GM12878 (cell line): ENCODE data around the gene DCAF6. TPM values are rescaled to one million over a fixed set of nuclear protein-coding genes. Genes with fewer than 3 reads are reported as not detected.

Experiments
- ATAC-seq: fragments of 200-7000 bp; cut with Tn5 transposase; 3 replicates; pipeline ENCODE4 v1.9.1; 2020; ENCODE audit warnings: mild to moderate bottlenecking, moderate library complexity
- BruUV-seq: library from RNA; stranded (reverse); fragments of 400-500 nt; replicated peaks from 2 replicates; lab custom pipeline; 2021; lab: Mats Ljungman, UMichigan
- CTCF ChIA-PET: fragments of 300-600 bp; sonication (Branson Sonifier 250); formaldehyde crosslinking; extraction: SDS; loops from one replicate; lab custom pipeline; 2021; ENCODE audit warnings: inconsistent platforms; lab: Yijun Ruan, JAX
- POLR2A ChIA-PET: fragments of 350-600 bp; formaldehyde crosslinking; extraction: SDS; loops from one replicate; lab custom pipeline; 2021; ENCODE audit warnings: inconsistent platforms; lab: Charles Lee
- RAD21 ChIA-PET: fragments of 300-600 bp; sonication (Branson Sonifier 250); formaldehyde crosslinking; loops from one replicate; lab custom pipeline; 2023; ENCODE audit warnings: antibody characterized with exemption; ENCODE audit not compliant: unreplicated experiment; lab: Charles Lee
- SMC1A ChIA-PET: fragments of 300-600 bp; sonication (Branson Sonifier 250); formaldehyde crosslinking; loops from one replicate; lab custom pipeline; 2023; ENCODE audit not compliant: unreplicated experiment, uncharacterized antibody; lab: Charles Lee
- DNase-seq: peaks from one replicate; pipeline ENCODE4 v3.0.0-alpha.2; 2011; ENCODE audit warnings: low read depth, low spot score
- FAIRE-seq: peaks from 3 replicates; lab custom pipeline; 2011; peaks lifted over from hg19 to GRCh38; lab: Jason Lieb, UNC
- H2AFZ ChIP-seq: 2 replicates; pipeline ENCODE4 v1.6.0; 2011; ENCODE audit warnings: low read depth, low read length, control low read depth; ENCODE audit not compliant: control insufficient read depth
- H3K27ac ChIP-seq: 2 replicates; pipeline ENCODE4 v1.5.1; 2011; ENCODE audit warnings: control low read depth; ENCODE audit not compliant: control insufficient read depth, insufficient read depth
- H3K27me3 ChIP-seq, 2 experiments: replicated peaks in 1 of 2; 2 replicates each; pipeline versions ENCODE4 v1.6.0 to v1.6.1; 2011; ENCODE audit warnings: low read length in 1 of 2; ENCODE audit not compliant: control insufficient read depth in 2 of 2, insufficient read depth in 2 of 2
- H3K36me3 ChIP-seq, 2 experiments: 2 replicates each; pipeline ENCODE4 v1.5.1; 2011; ENCODE audit warnings: low read length in 1 of 2; ENCODE audit not compliant: control insufficient read depth in 2 of 2, insufficient read depth in 2 of 2
- H3K4me1 ChIP-seq: 2 replicates; pipeline ENCODE4 v1.6.1; 2011; ENCODE audit warnings: mild to moderate bottlenecking, low read length, moderate library complexity, mixed read lengths; ENCODE audit not compliant: control insufficient read depth, insufficient read depth
- H3K4me2 ChIP-seq: 2 replicates; pipeline ENCODE4 v1.6.0; 2011; ENCODE audit warnings: control low read depth; ENCODE audit not compliant: control insufficient read depth, insufficient read depth
- H3K4me3 ChIP-seq: fragments of 200-600 bp; sonication (generic); 2 replicates; pipeline ENCODE4 v1.5.1; 2016
- H3K79me2 ChIP-seq: 2 replicates; pipeline ENCODE4 v1.6.0; 2011; ENCODE audit warnings: low read length; ENCODE audit not compliant: control insufficient read depth, insufficient read depth
- H3K9ac ChIP-seq: 2 replicates; pipeline ENCODE4 v1.8.0; 2011; ENCODE audit warnings: low read length, control low read depth, mixed read lengths; ENCODE audit not compliant: control insufficient read depth, insufficient read depth
- H3K9me3 ChIP-seq: replicated peaks from 3 replicates; pipeline ENCODE4 v1.5.1; 2011; ENCODE audit warnings: mild to moderate bottlenecking, low read length; ENCODE audit not compliant: control insufficient read depth, insufficient read depth
- H4K20me1 ChIP-seq: 2 replicates; pipeline ENCODE4 v1.6.0; 2011; ENCODE audit not compliant: control insufficient read depth, insufficient read depth
- CBX5 ChIP-seq: sonication (generic); IDR thresholded peaks from 2 replicates; pipeline ENCODE4 v1.6.1; 2016; ENCODE audit warnings: low read depth, moderate library complexity, mild to moderate bottlenecking, inconsistent platforms
- ETV6 ChIP-seq, 2 experiments: fragments of 450-650 bp in 1 of 2; IDR thresholded peaks in 1 of 2; conservative IDR thresholded peaks in 1 of 2; 2 replicates each; pipeline ENCODE4 v1.6.1; 2014; ENCODE audit warnings: antibody characterized with exemption in 1 of 2, borderline replicate concordance in 1 of 2, low read depth in 1 of 2, mild to moderate bottlenecking in 1 of 2, moderate library complexity in 1 of 2
- FOXM1 ChIP-seq: IDR thresholded peaks from 2 replicates; pipeline ENCODE4 v1.6.1; 2012; ENCODE audit warnings: low read depth, mild to moderate bottlenecking, inconsistent platforms, low read length, moderate library complexity
- HCFC1 ChIP-seq: fragments of 150-350 bp; IDR thresholded peaks from 2 replicates; pipeline ENCODE4 v1.6.1; 2014; ENCODE audit warnings: low read length
- HDAC2 ChIP-seq: fragments of 200-600 bp; sonication (generic); IDR thresholded peaks from 2 replicates; pipeline ENCODE4 v1.6.1; 2017
- IKZF2 ChIP-seq, 2 experiments: fragments of 450-650 bp; IDR thresholded peaks; 2 replicates each; pipeline ENCODE4 v1.6.1; 2017; ENCODE audit warnings: mild to moderate bottlenecking in 2 of 2, moderate library complexity in 2 of 2
- MYC ChIP-seq: IDR thresholded peaks from 2 replicates; pipeline ENCODE4 v1.6.1; 2011; ENCODE audit warnings: mild to moderate bottlenecking, low read length, moderate library complexity, inconsistent platforms; ENCODE audit not compliant: insufficient read depth, insufficient replicate concordance, insufficient read length, severe bottlenecking
- NFYA ChIP-seq: IDR thresholded peaks from 2 replicates; pipeline ENCODE4 v1.6.1; 2011; ENCODE audit warnings: low read depth, mild to moderate bottlenecking, low read length, improper control_type of control experiment, borderline replicate concordance
- NR2C2 ChIP-seq: IDR thresholded peaks from 2 replicates; pipeline ENCODE4 v1.6.1; 2011; ENCODE audit warnings: borderline replicate concordance, low read depth; ENCODE audit not compliant: control insufficient read depth, insufficient read length
- RAD21 ChIP-seq: IDR thresholded peaks from 2 replicates; pipeline ENCODE4 v1.6.1; 2011; ENCODE audit warnings: mild to moderate bottlenecking, low read depth, low read length, moderate library complexity; ENCODE audit not compliant: insufficient read depth
- SIX5 ChIP-seq: IDR thresholded peaks from 2 replicates; pipeline ENCODE4 v1.6.1; 2011; ENCODE audit warnings: mild to moderate bottlenecking, low read depth, low read length, moderate library complexity; ENCODE audit not compliant: severe bottlenecking
- TCF12 ChIP-seq: IDR thresholded peaks from 2 replicates; pipeline ENCODE4 v1.6.1; 2011; ENCODE audit warnings: low read depth, mild to moderate bottlenecking, low read length
- ZZZ3 ChIP-seq: IDR thresholded peaks from 2 replicates; pipeline ENCODE4 v1.6.1; 2011; ENCODE audit warnings: low read depth; ENCODE audit not compliant: control insufficient read depth, insufficient read length
- WGBS: methylation state at CpG from one replicate; pipeline ENCODE4 v1.1.6; 2016; ENCODE audit warnings: low lambda C conversion rate; ENCODE audit not compliant: insufficient replicate concordance, insufficient coverage; ENCODE audit errors: missing lambda C conversion rate; 5-methylcytosine and 5-hydroxymethylcytosine counted together
- in situ Hi-C: fragments of 300-500 bp; cut with MboI; formaldehyde crosslinking; loops from 9 replicates; pipeline ENCODE4 v1.14.3; 2018; ENCODE audit warnings: mixed read lengths
- intact Hi-C: fragments of 100-400 bp; cut with micrococcal nuclease; formaldehyde crosslinking; loops from one replicate; pipeline ENCODE4 v1.14.2; 2022; ENCODE audit not compliant: unreplicated experiment
- polyA plus RNA-seq, 11 experiments: library from polyadenylated mRNA; depleted of rRNA in 4 of 11; unstranded in 6 of 11; stranded (reverse) in 5 of 11; fragments of >200 nt; fragmentation: Nextera tagmentation in 4 of 11; fragmentation: Illumina TruSeq in 1 of 11; extraction: Ambion mirVana in 4 of 11; extraction: Trizol in 1 of 11; gene quantifications; 1 replicate in 1 of 11; 2 replicates in 10 of 11; pipeline versions ENCODE4 v1.2.1 to v1.2.3, GENCODE V29; 2011 to 2016; ENCODE audit warnings: inconsistent platforms in 2 of 11, missing spikeins in 2 of 11, low read depth in 1 of 11
- total RNA-seq, 4 experiments: library from RNA; depleted of rRNA in 3 of 4; stranded (reverse); fragments of >200 nt in 3 of 4; fragmentation: Illumina TruSeq in 1 of 4; extraction: Trizol in 1 of 4; gene quantifications; 2 replicates each; pipeline versions ENCODE4 v1.2.1 to v1.2.3, GENCODE V29; 2013 to 2021
- TF ChIP-seq, protein P1 (sequence below): IDR thresholded peaks from 2 replicates; pipeline ENCODE4 v1.6.1; 2011; ENCODE audit warnings: borderline replicate concordance, low read depth, mild to moderate bottlenecking, moderate library complexity, low read length; ENCODE audit not compliant: insufficient read depth, poor library complexity, severe bottlenecking
- TF ChIP-seq, protein P2 (sequence below): IDR thresholded peaks from 2 replicates; pipeline ENCODE4 v1.6.1; 2012; ENCODE audit warnings: low read depth, low read length, improper control_type of control experiment
- TF ChIP-seq, protein P3 (sequence below): fragments of 450-650 bp; conservative IDR thresholded peaks from 2 replicates; pipeline ENCODE4 v1.6.1; 2017; ENCODE audit warnings: mild to moderate bottlenecking, moderate library complexity
- TF ChIP-seq, protein P4 (sequence below): fragments of 450-650 bp; formaldehyde crosslinking; IDR thresholded peaks from 2 replicates; pipeline ENCODE4 v1.5.0; 2022; ENCODE audit warnings: mild to moderate bottlenecking, missing genetic modification characterization

DCAF6 gene
- total and polyA plus RNA-seq, 10 of the 15 experiments (the other 5 are each of a cell fraction or from before 2014, with no cell fraction given), result 11.4 to 62.7 (median 33.0) TPM

DNA sequence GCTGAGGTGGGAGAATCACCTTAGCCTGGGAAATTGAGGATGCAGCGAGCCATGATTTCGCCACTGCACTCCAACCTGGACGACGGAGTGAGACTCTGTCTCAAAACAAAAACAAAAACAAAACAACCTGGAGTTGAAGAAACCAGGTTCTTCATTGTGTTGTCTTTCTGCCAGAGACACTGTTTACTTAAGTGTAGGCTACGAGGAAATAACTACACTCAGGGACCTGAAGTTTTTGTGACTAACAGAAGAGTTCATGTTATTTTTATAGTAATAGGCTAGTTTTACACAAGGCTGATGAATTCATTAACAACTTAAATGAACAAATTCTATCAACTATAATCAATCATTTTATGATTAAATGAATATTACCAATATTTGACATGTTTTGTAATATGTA lies 98.9 kb downstream of the DCAF6 start:
- in situ Hi-C loops (no loop called here), intact Hi-C loops (no loop called here)
- no peak overlapping the region for H3K4me3 ChIP-seq
- no peak overlapping the region for H2AFZ ChIP-seq
- peaks cover 4% of the 10 kb centered on the region; the same call in 1 of the 2 replicates for H3K4me1 ChIP-seq
- H3K36me3 ChIP-seq, result no peaks in the 10 kb centered on the region; a peak in 1 of 4 replicates
- ChIA-PET POLR2A (no interaction called here), CTCF (interaction anchor here (0.7 to 1.2 kb wide), 2 partner anchors 13 to 29 kb away, joined by 3 read pairs; no protein-coding TSS in a partner anchor), RAD21 (no interaction called here), SMC1A (no interaction called here)
- H3K79me2 ChIP-seq, result no peaks in the 10 kb centered on the region
- no peaks in the 10 kb centered on the region for H3K27me3 ChIP-seq
- no peak overlapping the region for H3K27ac ChIP-seq
- H3K9ac ChIP-seq, result no peak overlapping the region
- H3K9me3 ChIP-seq, result no peaks in the 10 kb centered on the region
- DNase-seq, result no peak
- no TSS peak for BruUV-seq
- H3K4me2 ChIP-seq, result no peak overlapping the region
- no peak for ATAC-seq
- no peaks in the 10 kb centered on the region for H4K20me1 ChIP-seq
- WGBS, result 97% methylated on average over 5 of the region's 5 CpGs
- FAIRE-seq, result no peak
- TF ChIP-seq HDAC2, result no peak
- TF ChIP-seq SIX5, result no peak
- TF ChIP-seq, protein P1, sequence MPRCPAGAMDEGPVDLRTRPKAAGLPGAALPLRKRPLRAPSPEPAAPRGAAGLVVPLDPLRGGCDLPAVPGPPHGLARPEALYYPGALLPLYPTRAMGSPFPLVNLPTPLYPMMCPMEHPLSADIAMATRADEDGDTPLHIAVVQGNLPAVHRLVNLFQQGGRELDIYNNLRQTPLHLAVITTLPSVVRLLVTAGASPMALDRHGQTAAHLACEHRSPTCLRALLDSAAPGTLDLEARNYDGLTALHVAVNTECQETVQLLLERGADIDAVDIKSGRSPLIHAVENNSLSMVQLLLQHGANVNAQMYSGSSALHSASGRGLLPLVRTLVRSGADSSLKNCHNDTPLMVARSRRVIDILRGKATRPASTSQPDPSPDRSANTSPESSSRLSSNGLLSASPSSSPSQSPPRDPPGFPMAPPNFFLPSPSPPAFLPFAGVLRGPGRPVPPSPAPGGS, result no peak
- TF ChIP-seq RAD21, result no peak
- no peak for TF ChIP-seq MYC
- no peak for TF ChIP-seq NFYA
- no peak for TF ChIP-seq FOXM1
- no peak for TF ChIP-seq IKZF2 (IDR thresholded peaks at IDR 0.05)
- no peak for TF ChIP-seq TCF12
- TF ChIP-seq NR2C2, result no peak
- TF ChIP-seq, protein P2, sequence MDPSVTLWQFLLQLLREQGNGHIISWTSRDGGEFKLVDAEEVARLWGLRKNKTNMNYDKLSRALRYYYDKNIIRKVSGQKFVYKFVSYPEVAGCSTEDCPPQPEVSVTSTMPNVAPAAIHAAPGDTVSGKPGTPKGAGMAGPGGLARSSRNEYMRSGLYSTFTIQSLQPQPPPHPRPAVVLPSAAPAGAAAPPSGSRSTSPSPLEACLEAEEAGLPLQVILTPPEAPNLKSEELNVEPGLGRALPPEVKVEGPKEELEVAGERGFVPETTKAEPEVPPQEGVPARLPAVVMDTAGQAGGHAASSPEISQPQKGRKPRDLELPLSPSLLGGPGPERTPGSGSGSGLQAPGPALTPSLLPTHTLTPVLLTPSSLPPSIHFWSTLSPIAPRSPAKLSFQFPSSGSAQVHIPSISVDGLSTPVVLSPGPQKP, result no peak
- no peak for TF ChIP-seq CBX5
- TF ChIP-seq, protein P3, sequence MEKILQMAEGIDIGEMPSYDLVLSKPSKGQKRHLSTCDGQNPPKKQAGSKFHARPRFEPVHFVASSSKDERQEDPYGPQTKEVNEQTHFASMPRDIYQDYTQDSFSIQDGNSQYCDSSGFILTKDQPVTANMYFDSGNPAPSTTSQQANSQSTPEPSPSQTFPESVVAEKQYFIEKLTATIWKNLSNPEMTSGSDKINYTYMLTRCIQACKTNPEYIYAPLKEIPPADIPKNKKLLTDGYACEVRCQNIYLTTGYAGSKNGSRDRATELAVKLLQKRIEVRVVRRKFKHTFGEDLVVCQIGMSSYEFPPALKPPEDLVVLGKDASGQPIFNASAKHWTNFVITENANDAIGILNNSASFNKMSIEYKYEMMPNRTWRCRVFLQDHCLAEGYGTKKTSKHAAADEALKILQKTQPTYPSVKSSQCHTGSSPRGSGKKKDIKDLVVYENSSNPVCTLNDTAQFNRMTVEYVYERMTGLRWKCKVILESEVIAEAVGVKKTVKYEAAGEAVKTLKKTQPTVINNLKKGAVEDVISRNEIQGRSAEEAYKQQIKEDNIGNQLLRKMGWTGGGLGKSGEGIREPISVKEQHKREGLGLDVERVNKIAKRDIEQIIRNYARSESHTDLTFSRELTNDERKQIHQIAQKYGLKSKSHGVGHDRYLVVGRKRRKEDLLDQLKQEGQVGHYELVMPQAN, result no peak
- TF ChIP-seq, protein P4, sequence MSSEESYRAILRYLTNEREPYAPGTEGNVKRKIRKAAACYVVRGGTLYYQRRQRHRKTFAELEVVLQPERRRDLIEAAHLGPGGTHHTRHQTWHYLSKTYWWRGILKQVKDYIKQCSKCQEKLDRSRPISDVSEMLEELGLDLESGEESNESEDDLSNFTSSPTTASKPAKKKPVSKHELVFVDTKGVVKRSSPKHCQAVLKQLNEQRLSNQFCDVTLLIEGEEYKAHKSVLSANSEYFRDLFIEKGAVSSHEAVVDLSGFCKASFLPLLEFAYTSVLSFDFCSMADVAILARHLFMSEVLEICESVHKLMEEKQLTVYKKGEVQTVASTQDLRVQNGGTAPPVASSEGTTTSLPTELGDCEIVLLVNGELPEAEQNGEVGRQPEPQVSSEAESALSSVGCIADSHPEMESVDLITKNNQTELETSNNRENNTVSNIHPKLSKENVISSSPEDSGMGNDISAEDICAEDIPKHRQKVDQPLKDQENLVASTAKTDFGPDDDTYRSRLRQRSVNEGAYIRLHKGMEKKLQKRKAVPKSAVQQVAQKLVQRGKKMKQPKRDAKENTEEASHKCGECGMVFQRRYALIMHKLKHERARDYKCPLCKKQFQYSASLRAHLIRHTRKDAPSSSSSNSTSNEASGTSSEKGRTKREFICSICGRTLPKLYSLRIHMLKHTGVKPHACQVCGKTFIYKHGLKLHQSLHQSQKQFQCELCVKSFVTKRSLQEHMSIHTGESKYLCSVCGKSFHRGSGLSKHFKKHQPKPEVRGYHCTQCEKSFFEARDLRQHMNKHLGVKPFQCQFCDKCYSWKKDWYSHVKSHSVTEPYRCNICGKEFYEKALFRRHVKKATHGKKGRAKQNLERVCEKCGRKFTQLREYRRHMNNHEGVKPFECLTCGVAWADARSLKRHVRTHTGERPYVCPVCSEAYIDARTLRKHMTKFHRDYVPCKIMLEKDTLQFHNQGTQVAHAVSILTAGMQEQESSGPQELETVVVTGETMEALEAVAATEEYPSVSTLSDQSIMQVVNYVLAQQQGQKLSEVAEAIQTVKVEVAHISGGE (CRISPR knock-in tag), result no peak
- no peak for TF ChIP-seq ZZZ3
- TF ChIP-seq ETV6 (conservative IDR thresholded peaks at IDR 0.05 in 1 of 2, IDR thresholded peaks at IDR 0.05 in 1 of 2; ENCODE audit: borderline replicate concordance in 1 of 2, low read depth in 1 of 2), result no peak
- no peak for TF ChIP-seq HCFC1
